GM21367 (cell line): Measurements from ENCODE around the gene GRM1.
"Not testable (repeated sequence)": the region's sequence is repeated elsewhere in the genome, so short reads cannot be mapped to it uniquely, and the experiment has no call there.

Experiments
- ATAC-seq: cut with Tn5 transposase; IDR thresholded peaks from one replicate; pipeline ENCODE4 v1.9.1; 2021; ENCODE audit not compliant: unreplicated experiment

GRM1 gene

DNA sequence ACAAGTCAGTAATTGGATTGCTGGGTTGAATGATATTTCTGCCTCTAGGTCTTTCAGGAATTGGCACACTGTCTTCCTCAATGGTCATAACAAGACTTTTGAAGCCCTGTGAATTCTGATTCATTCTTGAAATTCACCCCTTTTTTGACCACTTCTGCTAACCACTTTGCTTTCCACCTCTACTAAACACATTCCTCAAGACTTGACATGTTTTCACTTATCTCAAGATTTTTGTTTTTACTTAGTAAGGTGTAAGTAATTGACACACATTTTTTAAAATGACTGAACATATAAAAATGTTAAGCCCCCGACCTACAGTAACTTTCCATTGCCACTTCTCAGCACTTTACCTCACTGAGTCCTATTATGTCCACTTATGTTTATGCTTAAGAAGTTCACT, 239.1 kb downstream of the GRM1 start:
- no peak for ATAC-seq

GRCh38 chr6:146269482-146269881, 240.6 kb downstream of the GRM1 start:
- ATAC-seq, result no peak

DNA sequence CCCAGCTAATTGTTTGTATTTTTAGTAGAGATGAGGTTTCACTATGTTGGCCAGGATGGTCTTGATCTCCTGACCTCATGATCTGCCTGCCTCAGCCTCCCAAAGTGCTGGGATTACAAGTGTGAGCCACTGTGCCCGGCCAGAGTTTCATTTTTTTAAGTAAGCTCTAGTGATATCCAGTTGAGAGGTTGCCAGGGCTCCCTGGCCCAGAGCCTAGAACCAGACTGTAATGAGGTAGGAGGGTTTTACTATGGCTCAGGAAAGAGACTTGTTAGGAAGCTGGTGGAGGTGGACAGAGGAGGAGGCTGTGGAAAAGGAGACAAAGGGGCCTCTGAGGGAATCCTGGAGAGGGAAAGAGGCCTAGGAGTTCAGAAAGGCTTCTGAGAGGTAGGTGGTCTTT, 242.3 kb downstream of the GRM1 start:
- not testable (repeated sequence) for ATAC-seq

- no peak for ATAC-seq
These were observed 244.6 kb downstream of the GRM1 start for GRCh38 chr6:146273490-146273889.

DNA sequence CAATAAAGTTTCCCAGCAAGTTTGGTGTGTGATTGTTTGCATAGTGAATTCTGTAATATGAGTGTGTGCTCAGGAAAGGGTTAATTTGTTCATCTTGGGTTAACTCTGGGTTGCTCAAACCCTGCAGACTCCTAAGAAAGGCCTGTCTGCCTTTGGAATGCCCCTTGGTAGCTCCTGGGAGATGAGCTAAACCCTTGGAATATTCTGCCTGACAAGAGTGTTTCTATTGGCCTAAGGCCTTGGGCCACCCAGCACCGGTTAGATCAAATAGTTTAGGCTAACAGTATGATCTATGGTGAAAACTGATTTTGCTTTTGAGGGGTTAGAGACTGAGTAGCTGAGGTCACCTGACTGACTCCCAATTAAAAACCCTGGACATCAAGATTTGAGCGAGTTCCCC, 248.3 kb downstream of the GRM1 start:
- no peak for ATAC-seq

GRCh38 chr6:146281651-146282362, 252.9 kb downstream of the GRM1 start:
- no peak for ATAC-seq

DNA sequence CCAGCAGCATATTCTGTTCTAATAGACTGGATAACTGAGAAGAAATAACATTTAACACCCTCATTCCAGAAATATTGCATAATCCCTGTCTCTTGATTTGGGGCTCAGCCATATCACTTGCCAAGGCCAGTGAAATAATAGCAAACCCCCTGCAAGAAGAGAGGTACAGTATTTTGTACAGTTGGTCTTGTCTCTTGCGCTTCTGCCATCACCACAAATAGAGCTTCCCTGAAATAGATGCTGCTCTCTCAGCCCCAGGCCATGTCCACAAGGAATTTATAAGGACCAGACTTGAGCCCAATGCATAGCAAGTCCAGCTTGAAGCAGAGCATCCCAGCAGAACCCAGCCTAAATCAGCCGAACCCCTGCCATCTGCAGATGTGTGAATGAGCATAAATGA, 254.0 kb downstream of the GRM1 start:
- no peak for ATAC-seq

- ATAC-seq, result no peak
These were observed 255.4 kb downstream of the GRM1 start for GRCh38 chr6:146284311-146284710.

- no peak for ATAC-seq
These were observed 258.1 kb downstream of the GRM1 start for GRCh38 chr6:146286961-146287360.

- ATAC-seq, result no peak
These were observed 259.0 kb downstream of the GRM1 start for GRCh38 chr6:146287691-146288369.

DNA sequence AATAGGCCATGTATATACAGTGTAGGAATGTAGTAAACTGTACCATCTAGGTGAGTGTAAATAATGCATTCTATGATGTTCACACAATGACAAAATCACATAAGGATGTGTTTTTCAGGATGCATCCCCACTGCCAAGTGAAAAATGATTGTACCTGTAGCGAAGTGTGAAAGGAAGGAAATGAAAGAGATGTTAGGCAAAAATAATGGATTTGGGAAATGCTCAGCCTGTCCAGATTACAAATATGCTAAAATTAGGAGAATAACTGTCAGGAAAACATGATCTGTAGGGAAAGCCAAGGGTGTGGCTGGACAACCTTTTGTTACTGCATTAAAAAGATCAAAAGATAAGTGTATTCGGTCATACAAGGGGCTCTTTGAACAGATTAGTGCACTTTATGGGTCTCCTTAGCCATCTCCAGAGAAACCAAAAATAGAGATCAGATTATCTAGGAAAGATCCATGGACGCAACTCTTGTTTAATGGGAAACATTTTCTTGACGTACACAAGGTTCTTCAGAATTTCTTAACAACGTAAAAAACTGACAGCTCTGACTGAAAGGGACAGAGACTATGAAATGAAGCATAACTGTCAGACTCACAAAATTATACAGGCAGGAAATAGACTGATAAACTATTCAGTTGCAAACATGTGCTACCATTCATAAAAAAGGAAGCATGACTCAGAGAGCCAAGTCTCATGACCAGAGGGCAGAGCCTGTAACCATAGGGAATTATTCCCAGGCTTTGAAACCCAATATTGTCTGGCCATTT, 261.1 kb downstream of the GRM1 start:
- no peak for ATAC-seq

DNA sequence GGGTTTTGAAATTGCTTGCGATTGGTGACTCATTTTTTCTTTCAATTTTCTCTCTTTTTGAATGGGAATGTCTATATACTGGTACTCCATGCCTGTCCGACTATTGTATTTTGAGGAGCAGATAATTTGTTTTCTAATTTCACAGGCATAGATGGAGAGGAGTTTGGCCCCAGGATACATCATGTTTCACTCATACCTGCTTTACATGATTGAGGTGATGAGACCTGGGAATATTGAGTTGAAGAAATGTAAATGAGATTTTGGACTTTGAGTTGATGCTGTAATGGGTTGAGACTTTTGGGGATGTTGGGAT, 261.7 kb downstream of the GRM1 start:
- no peak for ATAC-seq

DNA sequence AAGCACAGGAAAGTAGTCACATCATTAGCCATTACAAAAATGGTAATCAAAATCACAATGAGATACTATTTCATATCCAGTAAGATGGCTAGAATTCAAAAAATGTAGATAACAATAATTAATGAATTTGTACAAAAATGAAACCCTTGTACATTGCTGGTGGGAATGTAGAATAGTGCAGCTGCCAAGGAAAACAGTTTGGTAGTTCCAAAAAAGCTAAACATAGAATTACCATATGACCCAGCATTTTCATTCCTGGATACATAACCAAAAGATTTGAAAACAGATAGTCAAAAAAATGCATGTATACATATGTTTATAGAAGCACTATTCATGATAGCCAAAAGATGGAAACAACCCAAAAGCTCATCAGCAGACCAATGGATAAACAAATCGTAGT, 263.6 kb downstream of the GRM1 start:
- ATAC-seq, result no peak

- ATAC-seq, result no peak
These were observed 266.8 kb downstream of the GRM1 start for GRCh38 chr6:146295695-146296094.

DNA sequence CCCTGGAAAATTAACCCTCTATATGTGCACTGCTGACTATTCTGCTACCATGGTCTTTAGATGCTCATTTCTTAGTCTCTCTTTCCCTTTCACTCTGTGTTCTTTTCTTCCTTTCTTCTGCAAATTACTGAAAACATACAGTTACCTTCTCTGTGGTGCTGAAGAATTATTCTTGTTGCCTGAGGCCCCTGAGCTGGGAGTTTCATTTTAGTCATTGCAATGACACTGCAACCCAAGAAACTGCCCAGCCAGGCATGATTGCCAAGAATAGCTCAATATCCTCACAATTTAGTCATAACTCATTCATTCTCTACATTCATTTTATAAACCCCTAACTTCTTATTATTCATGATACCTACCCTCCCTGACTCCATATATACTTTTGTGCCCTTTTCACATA, 269.0 kb downstream of the GRM1 start:
- no peak for ATAC-seq

- no peak for ATAC-seq
These were observed 271.7 kb downstream of the GRM1 start for GRCh38 chr6:146300521-146300920.

DNA sequence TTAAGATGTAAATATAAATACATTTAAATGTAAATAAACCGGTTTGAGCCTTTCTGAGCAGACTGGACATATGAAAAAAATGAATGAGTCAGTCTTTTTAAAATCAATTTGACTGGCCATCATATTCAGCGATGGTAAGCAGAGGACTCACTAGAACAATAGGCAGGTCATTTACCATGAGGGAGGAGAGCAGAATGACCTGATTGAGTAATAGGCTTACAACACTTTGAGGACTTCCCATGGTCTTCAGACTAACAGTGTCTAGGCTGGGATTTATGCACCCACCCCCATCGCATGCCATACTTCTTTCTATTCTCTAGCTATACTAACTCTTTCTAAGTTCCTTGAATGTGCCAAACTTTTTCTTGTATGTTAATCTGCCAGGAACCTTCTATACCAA, 272.9 kb downstream of the GRM1 start:
- no peak for ATAC-seq

- no peak for ATAC-seq
These were observed 274.1 kb downstream of the GRM1 start for GRCh38 chr6:146302994-146303393.

GRCh38 chr6:146304181-146304580, 275.3 kb downstream of the GRM1 start:
- ATAC-seq, result no peak

DNA sequence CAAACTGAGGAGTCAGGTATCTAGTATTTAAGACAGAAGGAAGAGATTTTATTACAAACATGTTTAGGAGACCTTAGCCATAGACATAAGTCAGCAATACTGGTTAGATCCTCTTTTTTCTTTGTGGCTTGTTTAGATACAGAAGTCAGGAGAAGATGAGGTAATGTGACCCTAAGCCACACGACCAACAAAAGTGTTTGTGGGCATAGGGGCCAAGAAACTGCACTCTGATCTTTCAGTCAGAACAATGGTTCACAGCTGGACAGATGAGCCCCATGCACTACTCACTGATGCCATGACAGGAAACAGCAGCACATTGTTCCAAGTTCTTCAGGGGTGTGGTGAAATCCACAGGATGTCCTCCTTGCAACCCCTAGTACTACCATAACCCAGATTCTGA, 276.2 kb downstream of the GRM1 start:
- ATAC-seq, result no peak

DNA sequence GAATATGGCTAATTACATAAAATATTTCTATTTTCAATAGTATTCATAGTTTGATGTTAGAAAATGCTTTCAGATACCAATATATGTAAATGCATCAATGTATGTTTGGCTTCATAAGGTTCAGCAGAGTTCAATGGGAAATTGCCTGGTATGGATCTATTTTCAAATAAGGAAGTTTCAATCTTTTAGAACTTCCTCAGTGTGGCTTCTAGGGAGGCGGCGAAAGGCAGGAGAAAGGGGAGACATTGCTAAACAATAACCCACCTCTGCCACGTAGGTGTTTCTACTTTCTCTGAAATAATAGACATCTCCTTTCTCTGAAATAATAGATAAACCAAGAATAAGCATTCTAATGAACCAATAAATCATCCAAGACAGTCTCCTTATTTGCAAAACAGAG, 277.1 kb downstream of the GRM1 start:
- ATAC-seq, result no peak

GRCh38 chr6:146310628-146311027, 281.8 kb downstream of the GRM1 start:
- ATAC-seq, result no peak
